ENCODE data around the gene HOXD9. TPM values are rescaled to one million over a fixed set of nuclear protein-coding genes. Genes with fewer than 3 reads are reported as not detected.

The HOXD9 gene
- total RNA-seq, 1 experiment from 2014 or later = not detected

DNA sequence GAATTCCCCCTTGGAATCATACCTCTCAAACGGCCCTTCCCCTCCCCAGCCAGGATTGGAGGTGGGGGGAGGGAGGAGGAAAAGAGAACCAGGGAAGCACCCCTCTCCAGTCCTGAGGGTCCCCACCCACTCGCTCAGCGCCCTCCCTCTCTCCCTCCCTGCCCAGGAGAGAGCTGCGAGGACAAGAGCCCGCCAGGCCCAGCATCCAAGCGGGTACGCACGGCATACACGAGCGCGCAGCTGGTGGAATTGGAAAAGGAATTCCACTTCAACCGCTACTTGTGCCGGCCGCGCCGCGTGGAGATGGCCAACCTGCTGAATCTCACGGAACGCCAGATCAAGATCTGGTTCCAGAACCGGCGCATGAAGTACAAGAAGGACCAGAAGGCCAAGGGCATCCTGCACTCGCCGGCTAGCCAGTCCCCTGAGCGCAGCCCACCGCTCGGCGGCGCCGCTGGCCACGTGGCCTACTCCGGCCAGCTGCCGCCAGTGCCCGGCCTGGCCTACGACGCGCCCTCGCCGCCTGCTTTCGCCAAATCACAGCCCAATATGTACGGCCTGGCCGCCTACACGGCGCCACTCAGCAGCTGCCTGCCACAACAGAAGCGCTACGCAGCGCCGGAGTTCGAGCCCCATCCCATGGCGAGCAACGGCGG, 49.0 kb downstream of the HOXD9 start:
- peak overlapping the region in 1 of 2 experiments; percentile 76; a peak in 3 of 5 replicates for H3K4me3 Mint-ChIP-seq
- Histone ChIP-seq H2BK15ac (ENCODE audit: low read depth, low read length) (no peak overlapping the region), H2AFZ (ENCODE audit: low read length) (no peak overlapping the region), H2BK12ac (ENCODE audit: insufficient read length, low read depth, low read length) (no peak overlapping the region), H3K9ac (ENCODE audit: extremely low read depth, insufficient read length, low read length) (no peak overlapping the region), H4K5ac (ENCODE audit: insufficient read length, low read depth, low read length) (no peak overlapping the region), H3K18ac (ENCODE audit: insufficient read length, low read depth, low read length) (no peak overlapping the region), H3K4me1 (ENCODE audit: insufficient read depth, low read length) (no peaks in the 10 kb centered on the region), H2BK20ac (ENCODE audit: low read depth, low read length, poor library complexity, severe bottlenecking) (no peak overlapping the region), H3K56ac (ENCODE audit: insufficient read length, low read depth, low read length) (no peak overlapping the region), H3K23me2 (ENCODE audit: insufficient read length, low read depth, low read length, poor library complexity, severe bottlenecking) (no peaks in the 10 kb centered on the region), H3K9me3 (ENCODE audit: control insufficient read depth, low read depth, low read length) (no peaks in the 10 kb centered on the region), H3K79me1 (ENCODE audit: insufficient read depth, low read depth, low read length, poor library complexity, severe bottlenecking) (no peaks in the 10 kb centered on the region), H4K8ac (replicated peaks; ENCODE audit: insufficient read length, low read depth, low read length) (no peak overlapping the region), H2BK5ac (ENCODE audit: insufficient read length, low read length) (no peak overlapping the region), H3K4ac (ENCODE audit: low read depth, low read length) (no peak overlapping the region), H2BK120ac (ENCODE audit: low read depth, low read length, poor library complexity, severe bottlenecking) (no peak overlapping the region), H2AK5ac (ENCODE audit: insufficient read length, low read length) (no peak overlapping the region), H4K91ac (ENCODE audit: insufficient read length, low read depth, low read length) (no peak overlapping the region), H3K14ac (ENCODE audit: insufficient read depth, low read length) (no peak overlapping the region), H3K27ac (ENCODE audit: insufficient read length, low read depth, low read length) (no peak overlapping the region), H3K27me3 (ENCODE audit: insufficient read depth, low read length) (peaks cover 98% of the 10 kb centered on the region), H3T11ph (ENCODE audit: low read length) (no peak overlapping the region), H3K79me2 (ENCODE audit: insufficient read depth, low read length) (no peaks in the 10 kb centered on the region), H3K23ac (ENCODE audit: insufficient read length, low read depth, low read length) (no peak overlapping the region), H4K20me1 (ENCODE audit: control insufficient read depth, insufficient read depth, insufficient read length) (no peaks in the 10 kb centered on the region), H3K4me2 (ENCODE audit: insufficient read depth, insufficient read length, low read length) (peak overlapping the region; percentile 8)
- H3K27me3 Mint-ChIP-seq (ENCODE audit: low read depth) = peaks cover 100% of the 10 kb centered on the region
- TF ChIP-seq CTCF (conservative IDR thresholded peaks at IDR 0.05) = peak; percentile 16; the same call in 2 of the 3 replicates
- H3K4me1 Mint-ChIP-seq = peaks cover 20 to 32% of the 10 kb centered on the region in 2 experiments
- peak; percentile 70 for DNase-seq
- no peak overlapping the region for H3K27ac Mint-ChIP-seq
- peaks cover 0 to 14% of the 10 kb centered on the region in 2 experiments; a peak in 3 of 5 replicates for H3K9me3 Mint-ChIP-seq
- WGBS (ENCODE audit: extremely low coverage, insufficient read length, low lambda C conversion rate) = no CpG with 5 or more reads among the region's 51 CpGs
- H3K36me3 Mint-ChIP-seq (ENCODE audit: insufficient read depth in 1 of 3, low read depth in 3 of 3) = no peaks in the 10 kb centered on the region; a peak in 1 of 7 replicates

All from H9 (cell line).